H1 (cell line): ENCODE measurements around the gene CENPV. TPM values are rescaled to one million over a fixed set of nuclear protein-coding genes. Genes with fewer than 3 reads are reported as not detected.

Source experiments
- CTCF ChIA-PET: fragments of 300-600 bp; sonication (Branson Sonifier 250); formaldehyde crosslinking; loops from one replicate; lab custom pipeline; 2021; ENCODE audit not compliant: partially characterized antibody; lab: Charles Lee
- POLR2A ChIA-PET: fragments of 300-600 bp; sonication (Branson Sonifier 250); formaldehyde crosslinking; loops from one replicate; lab custom pipeline; 2021; ENCODE audit warnings: inconsistent platforms; ENCODE audit not compliant: partially characterized antibody; lab: Charles Lee
- DNase-seq, 2 experiments: peaks; one replicate each; pipeline versions ENCODE4 v3.0.0 to v3.0.0-alpha.2; 2010 to 2022; ENCODE audit warnings: low spot score in 2 of 2, low read depth in 1 of 2, mixed read lengths in 1 of 2
- FAIRE-seq: peaks from 2 replicates; lab custom pipeline; 2011; peaks lifted over from hg19 to GRCh38; lab: Jason Lieb, UNC
- H2AFZ ChIP-seq: 2 replicates; pipeline ENCODE4 v1.8.1; 2012; ENCODE audit warnings: low read length, inconsistent platforms
- H2AK5ac ChIP-seq: 2 replicates; pipeline ENCODE4 v1.6.1; 2013; ENCODE audit warnings: low read depth, low read length
- H2BK120ac ChIP-seq: replicated peaks from 2 replicates; pipeline ENCODE3; 2013; ENCODE audit warnings: low read depth, low read length, inconsistent platforms
- H2BK12ac ChIP-seq: 2 replicates; pipeline ENCODE4 v1.6.1; 2013; ENCODE audit warnings: low read depth, low read length
- H2BK15ac ChIP-seq: 2 replicates; pipeline ENCODE4 v1.6.1; 2013; ENCODE audit warnings: low read length
- H2BK20ac ChIP-seq: 2 replicates; pipeline ENCODE4 v1.6.1; 2013; ENCODE audit warnings: low read length
- H2BK5ac ChIP-seq: 2 replicates; pipeline ENCODE4 v1.6.1; 2013; ENCODE audit warnings: low read depth, low read length
- H3K14ac ChIP-seq: 2 replicates; pipeline ENCODE4 v1.6.1; 2013; ENCODE audit warnings: inconsistent platforms; ENCODE audit not compliant: insufficient read length
- H3K18ac ChIP-seq: 2 replicates; pipeline ENCODE4 v1.6.1; 2013; ENCODE audit warnings: low read length; ENCODE audit errors: extremely low read depth
- H3K23ac ChIP-seq: 2 replicates; pipeline ENCODE4 v1.6.1; 2013; ENCODE audit warnings: inconsistent platforms; ENCODE audit not compliant: insufficient read length
- H3K23me2 ChIP-seq: 2 replicates; pipeline ENCODE4 v1.6.1; 2013; ENCODE audit warnings: low read depth, low read length
- H3K27ac ChIP-seq: 2 replicates; pipeline ENCODE4 v1.6.1; 2011; ENCODE audit warnings: low read depth, low read length, inconsistent platforms
- H3K27me3 ChIP-seq, 4 experiments: replicated peaks in 1 of 4; 1 replicate in 1 of 4; 2 replicates in 3 of 4; pipeline versions ENCODE4 v1.6.1 to v1.8.1; 2011 to 2013; ENCODE audit warnings: low read length in 3 of 4, mild to moderate bottlenecking in 3 of 4, inconsistent platforms in 2 of 4, mixed read lengths in 2 of 4, moderate library complexity in 1 of 4; ENCODE audit not compliant: control insufficient read depth in 3 of 4, insufficient read depth in 3 of 4; ENCODE audit errors: extremely low read depth in 1 of 4
- H3K36me3 ChIP-seq, 4 experiments: 2 replicates each; pipeline versions ENCODE4 v1.6.1 to v1.8.1; 2011 to 2013; ENCODE audit warnings: mild to moderate bottlenecking in 4 of 4, low read length in 3 of 4, moderate library complexity in 2 of 4, control low read depth in 1 of 4, inconsistent platforms in 1 of 4; ENCODE audit not compliant: insufficient read depth in 4 of 4, control insufficient read depth in 2 of 4
- H3K4ac ChIP-seq: replicated peaks from 2 replicates; pipeline ENCODE3; 2013; ENCODE audit warnings: low read length, low read depth, mixed read lengths, inconsistent platforms; ENCODE audit not compliant: insufficient read length
- H3K4me1 ChIP-seq, 4 experiments: replicated peaks in 1 of 4; 1 replicate in 1 of 4; 2 replicates in 3 of 4; pipeline versions ENCODE4 v1.6.1 to v1.8.1; 2011 to 2013; ENCODE audit warnings: low read length in 3 of 4, inconsistent platforms in 2 of 4, mixed read lengths in 1 of 4; ENCODE audit not compliant: insufficient read depth in 4 of 4, control insufficient read depth in 3 of 4
- H3K4me2 ChIP-seq, 2 experiments: 2 replicates each; pipeline versions ENCODE4 v1.6.1 to v1.8.1; 2011 to 2013; ENCODE audit warnings: low read depth in 2 of 2, low read length in 2 of 2, control low read depth in 1 of 2, inconsistent platforms in 1 of 2, mild to moderate bottlenecking in 1 of 2; ENCODE audit not compliant: insufficient read depth in 1 of 2
- H3K4me3 ChIP-seq, 4 experiments: fragments of 200-600, 300-600 bp in 1 of 4; sonication (generic), shearing (Covaris generic), sonication (Bioruptor Twin) in 1 of 4; 2 replicates each; pipeline versions ENCODE4 v1.5.1 to v1.8.1; 2011 to 2016; ENCODE audit warnings: low read length in 4 of 4, low read depth in 3 of 4, control low read depth in 2 of 4, inconsistent platforms in 2 of 4, mild to moderate bottlenecking in 2 of 4, mixed read lengths in 1 of 4, moderate library complexity in 1 of 4; ENCODE audit not compliant: insufficient read depth in 2 of 4; ENCODE audit errors: extremely low read depth in 1 of 4
- H3K56ac ChIP-seq: replicated peaks from 2 replicates; pipeline ENCODE3; 2013; ENCODE audit warnings: low read depth, mild to moderate bottlenecking, mixed read lengths, low read length, inconsistent platforms; ENCODE audit not compliant: insufficient read length
- H3K79me1 ChIP-seq: 2 replicates; pipeline ENCODE4 v1.6.1; 2013; ENCODE audit warnings: low read depth, low read length, control low read depth
- H3K79me2 ChIP-seq, 2 experiments: 2 replicates each; pipeline versions ENCODE4 v1.6.1 to v1.8.1; 2012 to 2013; ENCODE audit warnings: low read length in 2 of 2, mild to moderate bottlenecking in 2 of 2, inconsistent platforms in 1 of 2; ENCODE audit not compliant: insufficient read depth in 2 of 2, control insufficient read depth in 1 of 2
- H3K9ac ChIP-seq, 4 experiments: replicated peaks in 1 of 4; 1 replicate in 1 of 4; 2 replicates in 3 of 4; pipeline versions ENCODE4 v1.6.1 to v1.8.1; 2011 to 2013; ENCODE audit warnings: low read depth in 3 of 4, low read length in 3 of 4, control low read depth in 2 of 4, mild to moderate bottlenecking in 2 of 4, moderate library complexity in 2 of 4, inconsistent platforms in 1 of 4; ENCODE audit errors: extremely low read depth in 1 of 4
- H3K9me3 ChIP-seq, 2 experiments: 2 replicates each; pipeline versions ENCODE4 v1.6.1 to v1.8.1; 2012 to 2013; ENCODE audit warnings: mild to moderate bottlenecking in 2 of 2, moderate library complexity in 2 of 2, control low read depth in 1 of 2, inconsistent platforms in 1 of 2, low read depth in 1 of 2, low read length in 1 of 2, mixed read lengths in 1 of 2; ENCODE audit not compliant: insufficient read depth in 2 of 2
- H4K20me1 ChIP-seq, 2 experiments: replicated peaks in 1 of 2; 2 replicates each; pipeline versions ENCODE3 to v1.8.1; 2011 to 2013; ENCODE audit warnings: inconsistent platforms in 2 of 2, low read length in 2 of 2, mild to moderate bottlenecking in 1 of 2; ENCODE audit not compliant: insufficient read depth in 2 of 2, control insufficient read depth in 1 of 2
- H4K5ac ChIP-seq: 2 replicates; pipeline ENCODE4 v1.6.1; 2013; ENCODE audit warnings: low read length, low read depth, mixed read lengths, inconsistent platforms; ENCODE audit not compliant: insufficient read length
- H4K8ac ChIP-seq: 2 replicates; pipeline ENCODE4 v1.8.0; 2013; ENCODE audit warnings: mild to moderate bottlenecking, moderate library complexity, low read length, inconsistent platforms; ENCODE audit not compliant: insufficient read depth; ENCODE audit errors: extremely low read depth
- H4K91ac ChIP-seq: replicated peaks from 2 replicates; pipeline ENCODE3; 2013; ENCODE audit warnings: low read length, mixed read lengths, inconsistent platforms; ENCODE audit not compliant: insufficient read length
- BACH1 ChIP-seq: IDR thresholded peaks from 2 replicates; pipeline ENCODE4 v1.6.1; 2012; ENCODE audit warnings: low read length, improper control_type of control experiment
- BRCA1 ChIP-seq: IDR thresholded peaks from 2 replicates; pipeline ENCODE4 v1.6.1; 2012; ENCODE audit warnings: low read depth, low read length, improper control_type of control experiment
- GABPA ChIP-seq: IDR thresholded peaks from 2 replicates; pipeline ENCODE4 v1.6.1; 2011; ENCODE audit warnings: mild to moderate bottlenecking, low read length, moderate library complexity, borderline replicate concordance; ENCODE audit not compliant: insufficient read depth
- HDAC2 ChIP-seq, 2 experiments: fragments of 300-600 bp in 1 of 2; sonication (generic) in 1 of 2; IDR thresholded peaks; 2 replicates each; pipeline ENCODE4 v1.6.1; 2011 to 2012; ENCODE audit warnings: low read depth in 2 of 2, low read length in 2 of 2, mild to moderate bottlenecking in 2 of 2, moderate library complexity in 2 of 2, borderline replicate concordance in 1 of 2, inconsistent platforms in 1 of 2
- JUN ChIP-seq: IDR thresholded peaks from 2 replicates; pipeline ENCODE4 v1.6.1; 2011; ENCODE audit warnings: low read depth, mild to moderate bottlenecking, improper control_type of control experiment, low read length
- POLR2A ChIP-seq, 2 experiments: IDR thresholded peaks; 1 replicate in 1 of 2; 2 replicates in 1 of 2; pipeline ENCODE4 v1.6.1; 2011; ENCODE audit warnings: low read depth in 2 of 2, low read length in 2 of 2, mild to moderate bottlenecking in 2 of 2; ENCODE audit errors: control extremely low read depth in 1 of 2
- POLR2AphosphoS5 ChIP-seq: IDR thresholded peaks from 2 replicates; pipeline ENCODE4 v1.6.1; 2011; ENCODE audit warnings: low read depth, low read length
- RAD21 ChIP-seq, 2 experiments: IDR thresholded peaks in 1 of 2; conservative IDR thresholded peaks in 1 of 2; 2 replicates each; pipeline ENCODE4 v1.6.1; 2011; ENCODE audit warnings: low read depth in 2 of 2, low read length in 2 of 2, improper control_type of control experiment in 1 of 2, inconsistent platforms in 1 of 2, mild to moderate bottlenecking in 1 of 2, moderate library complexity in 1 of 2
- RBBP5 ChIP-seq: IDR thresholded peaks from 2 replicates; pipeline ENCODE4 v1.7.1; 2012; ENCODE audit warnings: low read depth, mild to moderate bottlenecking, inconsistent platforms, low read length, moderate library complexity, borderline replicate concordance
- SP2 ChIP-seq: IDR thresholded peaks from 2 replicates; pipeline ENCODE4 v1.6.1; 2012; ENCODE audit warnings: mild to moderate bottlenecking, low read length, inconsistent platforms
- SUZ12 ChIP-seq: fragments of 200-600 bp; sonication (generic); IDR thresholded peaks from 2 replicates; pipeline ENCODE4 v1.6.1; 2012; ENCODE audit warnings: mild to moderate bottlenecking, inconsistent platforms, low read length, moderate library complexity, mixed read lengths
- TAF7 ChIP-seq: optimal IDR thresholded peaks from 2 replicates; pipeline ENCODE3; 2011; ENCODE audit warnings: low read depth, mild to moderate bottlenecking, inconsistent platforms, low read length, moderate library complexity, borderline replicate concordance
- polyA plus RNA-seq, 7 experiments: library from polyadenylated mRNA; depleted of rRNA in 3 of 7; stranded (reverse) in 5 of 7; unstranded in 2 of 7; fragments of >200 nt in 5 of 7; fragments of 200-250 nt in 2 of 7; gene quantifications; 1 replicate in 5 of 7; 2 replicates in 1 of 7; 4 replicates in 1 of 7; pipeline versions ENCODE4 v1.2.1 to v1.2.3, GENCODE V29; 2011 to 2013; ENCODE audit warnings: missing spikeins in 2 of 7, mixed read lengths in 2 of 7
- total RNA-seq: library from RNA; stranded (reverse); fragmentation: NEBNext Ultra II Directional; extraction: Animal tissue kit (Norgen Biotek cat#: 25700); gene quantifications from 2 replicates; pipeline ENCODE4 v1.2.1, GENCODE V29; 2021

Gene CENPV
- total and polyA plus RNA-seq, 2 of the 8 experiments (the other 6 are each of a cell fraction or from before 2014, with no cell fraction given): 249 to 260 TPM

DNA sequence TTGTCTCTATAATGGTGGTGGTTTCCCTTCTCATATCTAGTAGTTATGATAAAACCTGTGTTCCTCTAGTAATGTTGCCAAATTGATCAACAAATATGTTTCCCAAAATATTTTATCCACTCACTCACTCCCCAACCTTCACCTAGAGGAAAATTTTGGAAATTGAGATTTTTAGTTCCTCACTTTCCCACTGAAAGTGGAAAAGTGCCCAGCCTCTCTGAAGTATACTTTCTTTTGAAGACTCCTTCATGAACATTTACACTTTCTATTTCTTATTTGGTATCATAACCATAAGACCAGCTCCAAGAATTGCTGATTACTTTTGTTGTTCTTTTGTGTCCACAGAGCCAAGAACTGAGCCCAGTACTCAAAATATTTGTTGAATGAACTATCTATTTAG is 5.1 kb upstream of the CENPV start:
- H3K79me2 ChIP-seq: no peaks in the 10 kb centered on the region
- H3K27me3 ChIP-seq: no peaks in the 10 kb centered on the region; a peak in 1 of 7 replicates
- no peak overlapping the region for H2AK5ac ChIP-seq
- H3K4me1 ChIP-seq: 0 out of 7 replicates have a peak, but pooled peaks cover 0 to 2% (median 0%) of the 10 kb centered on the region in 4 experiments
- no peak overlapping the region for H3K4me3 ChIP-seq
- POLR2A ChIA-PET: interaction anchor here (0.6 to 1.8 kb wide), 4 partner anchors 23 to 1892 kb away, joined by 3 to 10 read pairs (median 4); partner anchors contain the start of gene UBB
- TF ChIP-seq BRCA1 (no peak), SP2 (no peak), POLR2AphosphoS5 (no peak), POLR2A (IDR thresholded peaks at IDR 0.05; ENCODE audit: control extremely low read depth in 1 of 2, low read depth in 2 of 2, low read length in 2 of 2) (no peak), JUN (no peak), SUZ12 (no peak), RAD21 (IDR thresholded peaks at IDR 0.05 in 1 of 2, conservative IDR thresholded peaks at IDR 0.05 in 1 of 2; ENCODE audit: low read depth in 2 of 2, low read length in 2 of 2) (no peak), BACH1 (no peak), RBBP5 (no peak), HDAC2 (IDR thresholded peaks at IDR 0.05; ENCODE audit: borderline replicate concordance in 1 of 2, low read depth in 2 of 2, low read length in 2 of 2) (no peak), GABPA (no peak), TAF7 (no peak)
- H3K9ac ChIP-seq: no peak overlapping the region
- no peak overlapping the region for H2BK12ac ChIP-seq
- H3K36me3 ChIP-seq: no peaks in the 10 kb centered on the region
- no peak overlapping the region for H2BK120ac ChIP-seq
- no peak overlapping the region for H3K14ac ChIP-seq
- no peak for DNase-seq
- no peak overlapping the region for H4K5ac ChIP-seq
- H2BK5ac ChIP-seq: no peak overlapping the region
- H3K23ac ChIP-seq: no peak overlapping the region
- H3K4me2 ChIP-seq: no peak overlapping the region
- H2BK15ac ChIP-seq: no peak overlapping the region
- H3K9me3 ChIP-seq: no peaks in the 10 kb centered on the region
- no peak for FAIRE-seq
- H4K8ac ChIP-seq: no peak overlapping the region
- H4K91ac ChIP-seq: no peak overlapping the region
- no peaks in the 10 kb centered on the region for H3K23me2 ChIP-seq
- H2BK20ac ChIP-seq: no peak overlapping the region
- H3K79me1 ChIP-seq: no peaks in the 10 kb centered on the region
- H3K4ac ChIP-seq: no peak overlapping the region
- H3K27ac ChIP-seq: no peak overlapping the region
- H4K20me1 ChIP-seq: no peaks in the 10 kb centered on the region
- CTCF ChIA-PET: interaction anchor here (0.6 to 1.0 kb wide), 3 partner anchors 67 to 1674 kb away, joined by 3 to 4 read pairs (median 3); no protein-coding TSS in a partner anchor
- no peak overlapping the region for H2AFZ ChIP-seq
- no peak overlapping the region for H3K56ac ChIP-seq
- H3K18ac ChIP-seq: no peak overlapping the region
